PC-3 (cell line): ENCODE data around the gene CYP39A1. TPM values are rescaled to one million over a fixed set of nuclear protein-coding genes. Genes with fewer than 3 reads are reported as not detected.

Experiments
- ATAC-seq: fragments of 200-7000 bp; cut with Tn5 transposase; 2 replicates; pipeline ENCODE4 v1.9.1; 2020; ENCODE audit warnings: mild to moderate bottlenecking, moderate library complexity
- BruUV-seq: library from RNA; stranded (reverse); fragments of 400-500 nt; replicated peaks from 2 replicates; lab custom pipeline; 2021; lab: Mats Ljungman, UMichigan
- CTCF ChIA-PET: fragments of 300-600 bp; sonication (Branson Sonifier 250); formaldehyde crosslinking; loops from one replicate; lab custom pipeline; 2022; ENCODE audit warnings: antibody characterized with exemption; lab: Charles Lee
- POLR2A ChIA-PET: fragments of 300-600 bp; sonication (Branson Sonifier 250); formaldehyde crosslinking; loops from one replicate; lab custom pipeline; 2022; ENCODE audit warnings: antibody characterized with exemption; ENCODE audit not compliant: unreplicated experiment; lab: Charles Lee
- DNase-seq: peaks from one replicate; pipeline ENCODE4 v3.0.0-alpha.2; 2015
- H2AFZ ChIP-seq: fragments of 300-600 bp; sonication (generic); 2 replicates; pipeline ENCODE4 v1.6.0; 2016; ENCODE audit warnings: antibody characterized with exemption, low read length
- H3F3A ChIP-seq: fragments of 300-600 bp; sonication (generic); one replicate; pipeline ENCODE4 v1.6.0; 2017; ENCODE audit warnings: antibody characterized with exemption, low read length, control low read depth, mild to moderate bottlenecking; ENCODE audit not compliant: unreplicated experiment
- H3K27ac ChIP-seq: fragments of 300-600 bp; sonication (generic); 2 replicates; pipeline ENCODE4 v1.5.1; 2016; ENCODE audit warnings: mild to moderate bottlenecking, low read length
- H3K27me3 ChIP-seq: fragments of 300-600 bp; sonication (generic); 2 replicates; pipeline ENCODE4 v1.6.1; 2016; ENCODE audit warnings: low read length, mixed read lengths
- H3K36me3 ChIP-seq: fragments of 300-600 bp; sonication (generic); 2 replicates; pipeline ENCODE4 v1.6.1; 2016; ENCODE audit warnings: low read depth, mixed run types, low read length, mixed read lengths
- H3K4me1 ChIP-seq: fragments of 300-600 bp; sonication (generic); 2 replicates; pipeline ENCODE4 v1.5.1; 2016; ENCODE audit warnings: low read length; ENCODE audit not compliant: insufficient read depth
- H3K4me2 ChIP-seq: fragments of 300-600 bp; sonication (generic); 2 replicates; pipeline ENCODE4 v1.6.0; 2016; ENCODE audit warnings: low read length
- H3K4me3 ChIP-seq: fragments of 300-600 bp; sonication (generic); 2 replicates; pipeline ENCODE4 v1.5.1; 2016; ENCODE audit warnings: mild to moderate bottlenecking, low read length, mixed read lengths
- H3K79me2 ChIP-seq: fragments of 300-600 bp; sonication (generic); 2 replicates; pipeline ENCODE4 v1.6.1; 2017; ENCODE audit warnings: low read length, mixed read lengths
- H3K9ac ChIP-seq: fragments of 300-600 bp; sonication (generic); 2 replicates; pipeline ENCODE4 v1.6.0; 2016; ENCODE audit warnings: mild to moderate bottlenecking, low read length
- H3K9me2 ChIP-seq: fragments of 300-600 bp; sonication (generic); replicated peaks from 2 replicates; pipeline ENCODE4 v1.6.1; 2016; ENCODE audit warnings: mixed run types, low read length, mixed read lengths
- H3K9me3 ChIP-seq: fragments of 300-600 bp; sonication (generic); 2 replicates; pipeline ENCODE4 v1.6.1; 2016; ENCODE audit warnings: low read length, mixed read lengths
- H4K20me1 ChIP-seq: fragments of 300-600 bp; sonication (generic); 2 replicates; pipeline ENCODE4 v1.6.1; 2016; ENCODE audit warnings: low read length, mixed read lengths
- CTCF ChIP-seq: fragments of 300-600 bp; sonication (generic); conservative IDR thresholded peaks from 2 replicates; pipeline ENCODE4 v1.5.1; 2017; ENCODE audit warnings: antibody characterized with exemption, low read depth, mild to moderate bottlenecking, low read length
- EZH2 ChIP-seq: fragments of 300-600 bp; sonication (generic); IDR thresholded peaks from one replicate; pipeline ENCODE4 v1.6.1; 2017; ENCODE audit warnings: antibody characterized with exemption, mild to moderate bottlenecking, low read length; ENCODE audit not compliant: unreplicated experiment
- EZH2phosphoT487 ChIP-seq: fragments of 300-600 bp; sonication (generic); IDR thresholded peaks from 2 replicates; pipeline ENCODE4 v1.6.1; 2018; ENCODE audit warnings: mild to moderate bottlenecking, antibody characterized with exemption, low read length, borderline replicate concordance
- intact Hi-C: fragments of 100-400 bp; cut with micrococcal nuclease; formaldehyde crosslinking; loops from 2 replicates; pipeline ENCODE4 v1.9.0; 2023
- total RNA-seq: library from RNA; depleted of rRNA; stranded (reverse); fragments of >200 nt; gene quantifications from 2 replicates; pipeline ENCODE4 v1.2.3, GENCODE V29; 2014

CYP39A1 gene
- total RNA-seq, 1 experiment from 2014 or later: 0.66 TPM

GRCh38 chr6:46528961-46529750 lies 123.5 kb downstream of the CYP39A1 start:
- Histone ChIP-seq H3K4me2 (no peak overlapping the region), H3K4me3 (no peak overlapping the region), H3K27me3 (peaks cover 62% of the 10 kb centered on the region), H3K4me1 (no peaks in the 10 kb centered on the region), H3K9me3 (no peaks in the 10 kb centered on the region), H3K9ac (no peak overlapping the region), H3K9me2 (no peaks in the 10 kb centered on the region), H3K27ac (no peak overlapping the region), H3F3A (no peaks in the 10 kb centered on the region), H3K36me3 (no peaks in the 10 kb centered on the region), H2AFZ (no peak overlapping the region), H3K79me2 (no peaks in the 10 kb centered on the region), H4K20me1 (no peaks in the 10 kb centered on the region)
- DNase-seq: no peak
- intact Hi-C loops: no loop called here
- ChIA-PET POLR2A (no interaction called here), CTCF (no interaction called here)
- BruUV-seq: no TSS peak
- no peak for ATAC-seq
- TF ChIP-seq EZH2: no peak
- TF ChIP-seq CTCF: no peak
- no peak for TF ChIP-seq EZH2phosphoT487

- Histone ChIP-seq H3K4me1 (no peaks in the 10 kb centered on the region), H3K9me2 (no peaks in the 10 kb centered on the region), H3K27ac (no peak overlapping the region), H3K9ac (no peak overlapping the region), H3K4me3 (no peak overlapping the region), H3F3A (no peaks in the 10 kb centered on the region), H3K79me2 (no peaks in the 10 kb centered on the region), H2AFZ (no peak overlapping the region), H3K36me3 (no peaks in the 10 kb centered on the region), H4K20me1 (no peaks in the 10 kb centered on the region), H3K4me2 (no peak overlapping the region), H3K9me3 (no peaks in the 10 kb centered on the region), H3K27me3 (peaks cover 70% of the 10 kb centered on the region)
- ChIA-PET POLR2A (no interaction called here), CTCF (no interaction called here)
- TF ChIP-seq EZH2phosphoT487 (no peak), CTCF (no peak), EZH2 (no peak)
- intact Hi-C loops: no loop called here
- DNase-seq: no peak
- ATAC-seq: no peak
- no TSS peak for BruUV-seq
Observed at GRCh38 chr6:46526607-46527006, 126.0 kb downstream of the CYP39A1 start.

GRCh38 chr6:46525583-46525982 lies 127.0 kb downstream of the CYP39A1 start:
- no TSS peak for BruUV-seq
- Histone ChIP-seq H3K4me3 (no peak overlapping the region), H3K79me2 (no peaks in the 10 kb centered on the region), H3F3A (no peaks in the 10 kb centered on the region), H3K9me3 (no peaks in the 10 kb centered on the region), H3K9ac (no peak overlapping the region), H4K20me1 (no peaks in the 10 kb centered on the region), H3K27me3 (peaks cover 66% of the 10 kb centered on the region), H3K27ac (no peak overlapping the region), H3K9me2 (no peaks in the 10 kb centered on the region), H3K36me3 (no peaks in the 10 kb centered on the region), H2AFZ (no peak overlapping the region), H3K4me2 (no peak overlapping the region), H3K4me1 (no peaks in the 10 kb centered on the region)
- CTCF ChIA-PET: no interaction called here
- POLR2A ChIA-PET: interaction anchor here (0.8 kb wide), 1 partner anchor 10 kb away, joined by 7 read pairs; no protein-coding TSS in a partner anchor
- intact Hi-C loops: no loop called here
- DNase-seq (no peak), ATAC-seq (no peak)
- no peak for TF ChIP-seq EZH2phosphoT487
- no peak for TF ChIP-seq EZH2
- no peak for TF ChIP-seq CTCF
